Effector memory CD4-positive, alpha-beta T cell (primary cell): ENCODE data around the gene CASP9.
"Not testable (repeated sequence)": the region's sequence is repeated elsewhere in the genome, so short reads cannot be mapped to it uniquely, and the experiment has no call there.

Experiments used
- DNase-seq, 3 donors: peaks; one replicate each; pipeline ENCODE4 v3.0.0-alpha.2; 2020
- H3K27ac ChIP-seq: 2 replicates; pipeline ENCODE4 v1.7.0; 2013; ENCODE audit warnings: mild to moderate bottlenecking, low read length, moderate library complexity; ENCODE audit not compliant: insufficient read depth, poor library complexity, severe bottlenecking
- H3K27me3 ChIP-seq: replicated peaks from 2 replicates; pipeline ENCODE4 v1.7.0; 2013; ENCODE audit warnings: mild to moderate bottlenecking, low read length; ENCODE audit not compliant: insufficient read depth, control insufficient read depth, poor library complexity, severe bottlenecking
- H3K36me3 ChIP-seq: 2 replicates; pipeline ENCODE4 v1.7.0; 2013; ENCODE audit warnings: mild to moderate bottlenecking, low read length, moderate library complexity; ENCODE audit not compliant: control insufficient read depth, insufficient read depth
- H3K4me1 ChIP-seq: 2 replicates; pipeline ENCODE4 v1.7.0; 2013; ENCODE audit warnings: low read length, mild to moderate bottlenecking; ENCODE audit not compliant: control insufficient read depth, insufficient read depth, poor library complexity, severe bottlenecking
- H3K4me3 ChIP-seq: 2 replicates; pipeline ENCODE4 v1.7.0; 2013; ENCODE audit warnings: low read length, low read depth, mild to moderate bottlenecking; ENCODE audit not compliant: insufficient read depth, poor library complexity, severe bottlenecking
- H3K9me3 ChIP-seq: 2 replicates; pipeline ENCODE4 v1.7.0; 2013; ENCODE audit warnings: mild to moderate bottlenecking, low read length, moderate library complexity; ENCODE audit not compliant: control insufficient read depth

The CASP9 gene

GRCh38 chr1:15471067-15471466, 52.9 kb downstream of the CASP9 start:
- H3K36me3 ChIP-seq, H3K4me1 ChIP-seq: not testable (repeated sequence)

GRCh38 chr1:15469821-15470448, 54.1 kb downstream of the CASP9 start:
- not testable (repeated sequence) for H3K27me3 ChIP-seq, H3K4me1 ChIP-seq, H3K27ac ChIP-seq, H3K36me3 ChIP-seq, H3K4me3 ChIP-seq, H3K9me3 ChIP-seq, DNase-seq

More at GRCh38 chr1:15471067-15471466, 52.9 kb downstream of the CASP9 start:
- not testable (repeated sequence) for DNase-seq, H3K27me3 ChIP-seq, H3K27ac ChIP-seq, H3K9me3 ChIP-seq, H3K4me3 ChIP-seq

- Histone ChIP-seq H3K9me3 (no peaks in the 10 kb centered on the region), H3K36me3 (no peaks in the 10 kb centered on the region), H3K4me3 (no peak overlapping the region), H3K27ac (no peak overlapping the region), H3K4me1 (no peaks in the 10 kb centered on the region), H3K27me3 (no peaks in the 10 kb centered on the region)
- DNase-seq = no peak
Observed at GRCh38 chr1:15469361-15469760, 54.7 kb downstream of the CASP9 start.

- Histone ChIP-seq H3K27me3 (no peaks in the 10 kb centered on the region), H3K27ac (no peak overlapping the region), H3K9me3 (no peaks in the 10 kb centered on the region), H3K4me3 (no peak overlapping the region), H3K4me1 (no peaks in the 10 kb centered on the region), H3K36me3 (no peaks in the 10 kb centered on the region)
- no peak for DNase-seq
Observed at GRCh38 chr1:15468145-15468544, 55.9 kb downstream of the CASP9 start.

- H3K36me3 ChIP-seq, DNase-seq, H3K4me1 ChIP-seq, H3K4me3 ChIP-seq, H3K27ac ChIP-seq, H3K9me3 ChIP-seq, H3K27me3 ChIP-seq: not testable (repeated sequence)
Observed at GRCh38 chr1:15466955-15467625, 56.9 kb downstream of the CASP9 start.

- Histone ChIP-seq H3K4me1 (no peaks in the 10 kb centered on the region), H3K27ac (no peak overlapping the region), H3K4me3 (no peak overlapping the region), H3K36me3 (no peaks in the 10 kb centered on the region), H3K9me3 (no peaks in the 10 kb centered on the region), H3K27me3 (no peaks in the 10 kb centered on the region)
- DNase-seq = no peak
Observed at GRCh38 chr1:15465674-15466073, 58.3 kb downstream of the CASP9 start.

- not testable (repeated sequence) for H3K36me3 ChIP-seq, H3K27ac ChIP-seq, DNase-seq, H3K4me1 ChIP-seq, H3K27me3 ChIP-seq, H3K9me3 ChIP-seq, H3K4me3 ChIP-seq
Observed at GRCh38 chr1:15463926-15464322, 60.1 kb downstream of the CASP9 start.

GRCh38 chr1:15463064-15463800, 60.8 kb downstream of the CASP9 start:
- not testable (repeated sequence) for DNase-seq, H3K9me3 ChIP-seq, H3K36me3 ChIP-seq, H3K4me1 ChIP-seq, H3K27me3 ChIP-seq, H3K27ac ChIP-seq, H3K4me3 ChIP-seq

- H3K27ac ChIP-seq = no peak overlapping the region
- no peaks in the 10 kb centered on the region for H3K4me1 ChIP-seq
- H3K9me3 ChIP-seq = no peaks in the 10 kb centered on the region
- no peak for DNase-seq
- H3K36me3 ChIP-seq = no peaks in the 10 kb centered on the region
- no peak overlapping the region for H3K4me3 ChIP-seq
- no peaks in the 10 kb centered on the region for H3K27me3 ChIP-seq
Observed at GRCh38 chr1:15460708-15461095, 63.3 kb downstream of the CASP9 start.
